HFF-Myc (cell line): ENCODE measurements around the gene HES7.

ENCODE experiments used
- DNase-seq: peaks from one replicate; pipeline ENCODE4 v3.0.0-alpha.2; 2011; ENCODE audit warnings: low read depth; ENCODE audit errors: extremely low read depth
- H3K4me3 ChIP-seq: replicated peaks from 2 replicates; pipeline ENCODE4 v1.5.1; 2011; ENCODE audit warnings: low read depth, mild to moderate bottlenecking, control low read depth, low read length
- TF ChIP-seq, protein P1 (sequence below): IDR thresholded peaks from 2 replicates; pipeline ENCODE4 v1.5.1; 2012; ENCODE audit warnings: mild to moderate bottlenecking, low read depth, low read length, control low read depth; ENCODE audit errors: missing control alignments

HES7 gene

DNA sequence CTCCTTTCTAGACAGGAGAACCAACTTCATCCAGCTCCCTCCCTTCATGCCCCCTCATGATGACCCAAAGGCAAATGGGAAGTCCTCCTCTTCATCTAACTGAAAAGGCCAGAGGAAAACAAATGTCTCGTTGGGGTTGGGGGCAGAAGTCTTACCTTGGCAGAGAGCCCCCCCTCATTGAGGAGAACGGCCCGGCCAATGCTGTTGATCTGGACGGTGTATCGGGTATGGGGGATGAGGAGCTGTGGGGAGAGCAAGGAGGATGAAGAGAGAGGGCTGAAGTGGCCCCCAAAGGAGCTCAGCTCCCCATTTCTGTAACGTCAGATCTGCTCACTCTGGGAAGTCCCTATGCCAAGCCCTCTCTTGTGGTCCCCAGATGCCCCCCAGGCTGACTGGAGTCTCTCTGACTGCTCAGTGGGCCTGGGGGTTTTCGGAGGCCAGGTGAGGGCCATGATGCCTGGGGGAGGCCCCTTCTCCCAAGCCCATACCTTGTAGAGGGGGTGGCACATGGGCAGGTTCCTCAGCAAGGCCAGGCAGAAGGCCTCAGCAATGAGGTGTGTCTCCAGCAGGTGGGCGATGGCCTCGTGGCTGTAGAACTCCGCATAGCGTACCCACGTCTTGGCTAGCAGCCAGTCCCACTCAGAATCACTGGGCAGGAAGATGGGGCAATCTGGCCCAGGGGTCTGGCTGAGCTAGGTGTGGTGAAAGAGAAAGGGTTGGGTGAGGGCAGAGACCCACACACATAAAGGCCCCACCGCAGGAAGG lies 47.2 kb downstream of the HES7 start:
- TF ChIP-seq, protein P1, sequence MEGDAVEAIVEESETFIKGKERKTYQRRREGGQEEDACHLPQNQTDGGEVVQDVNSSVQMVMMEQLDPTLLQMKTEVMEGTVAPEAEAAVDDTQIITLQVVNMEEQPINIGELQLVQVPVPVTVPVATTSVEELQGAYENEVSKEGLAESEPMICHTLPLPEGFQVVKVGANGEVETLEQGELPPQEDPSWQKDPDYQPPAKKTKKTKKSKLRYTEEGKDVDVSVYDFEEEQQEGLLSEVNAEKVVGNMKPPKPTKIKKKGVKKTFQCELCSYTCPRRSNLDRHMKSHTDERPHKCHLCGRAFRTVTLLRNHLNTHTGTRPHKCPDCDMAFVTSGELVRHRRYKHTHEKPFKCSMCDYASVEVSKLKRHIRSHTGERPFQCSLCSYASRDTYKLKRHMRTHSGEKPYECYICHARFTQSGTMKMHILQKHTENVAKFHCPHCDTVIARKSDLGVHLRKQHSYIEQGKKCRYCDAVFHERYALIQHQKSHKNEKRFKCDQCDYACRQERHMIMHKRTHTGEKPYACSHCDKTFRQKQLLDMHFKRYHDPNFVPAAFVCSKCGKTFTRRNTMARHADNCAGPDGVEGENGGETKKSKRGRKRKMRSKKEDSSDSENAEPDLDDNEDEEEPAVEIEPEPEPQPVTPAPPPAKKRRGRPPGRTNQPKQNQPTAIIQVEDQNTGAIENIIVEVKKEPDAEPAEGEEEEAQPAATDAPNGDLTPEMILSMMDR: no peak
- DNase-seq: no peak
- no peak overlapping the region for H3K4me3 ChIP-seq

DNA sequence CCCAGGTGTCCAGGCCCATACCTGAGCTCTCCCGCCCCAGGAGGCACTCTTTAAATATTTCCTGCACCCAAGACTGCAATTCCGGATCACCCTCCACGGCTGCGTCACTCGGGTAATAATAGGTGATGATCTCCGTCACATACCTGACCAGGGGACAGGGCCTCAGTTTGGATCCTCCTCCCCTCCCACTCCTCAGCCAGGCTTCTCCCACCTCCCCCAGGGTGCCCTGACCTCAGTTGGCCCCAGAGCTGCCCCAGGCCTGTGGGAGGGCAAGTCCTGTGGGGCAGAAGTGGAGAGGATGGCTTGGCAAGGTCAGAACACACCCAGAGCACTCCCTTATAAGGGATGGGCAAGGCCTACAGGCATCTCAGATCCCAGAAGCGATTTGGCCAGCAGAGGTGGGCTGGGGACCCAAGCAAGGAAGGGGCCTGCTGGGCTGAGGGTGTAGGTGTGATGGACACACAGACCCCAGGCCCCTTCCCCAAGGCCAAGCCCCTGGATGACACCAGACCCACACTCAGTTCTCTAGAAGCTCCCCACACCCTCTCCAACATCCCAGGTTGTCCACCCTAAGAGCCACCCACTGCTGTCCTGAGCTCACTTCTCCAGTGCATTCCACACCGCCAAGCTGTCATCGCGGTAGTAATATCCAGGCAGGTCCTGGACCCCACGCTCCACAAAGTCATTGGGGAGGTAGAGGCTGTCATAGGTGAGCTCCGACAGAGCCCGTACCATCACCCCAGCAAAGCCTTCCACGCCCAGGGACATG lies 48.1 kb downstream of the HES7 start:
- no peak overlapping the region for H3K4me3 ChIP-seq
- DNase-seq: no peak
- TF ChIP-seq, protein P1: no peak

DNA sequence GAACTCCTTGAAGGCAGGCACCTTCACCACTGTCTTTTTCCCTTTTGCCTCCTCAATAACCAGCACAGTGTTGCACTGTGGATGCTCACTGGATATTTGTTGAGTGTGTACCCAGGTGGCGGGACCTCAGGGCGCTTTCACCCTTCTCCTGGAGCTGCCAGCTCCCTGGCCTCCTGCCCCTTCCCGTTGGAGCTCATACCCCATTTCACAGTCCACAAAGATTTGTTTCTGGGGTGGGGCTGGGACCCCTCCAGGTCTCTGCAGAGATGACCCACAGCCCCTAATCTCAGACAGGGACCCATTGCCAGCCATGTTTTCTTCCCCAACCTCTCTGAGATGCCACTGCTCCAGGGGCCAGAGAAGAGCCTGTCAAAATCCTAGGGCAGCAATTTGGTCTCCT lies 48.8 kb downstream of the HES7 start:
- H3K4me3 ChIP-seq: no peak overlapping the region
- TF ChIP-seq, protein P1: no peak
- no peak for DNase-seq

DNA sequence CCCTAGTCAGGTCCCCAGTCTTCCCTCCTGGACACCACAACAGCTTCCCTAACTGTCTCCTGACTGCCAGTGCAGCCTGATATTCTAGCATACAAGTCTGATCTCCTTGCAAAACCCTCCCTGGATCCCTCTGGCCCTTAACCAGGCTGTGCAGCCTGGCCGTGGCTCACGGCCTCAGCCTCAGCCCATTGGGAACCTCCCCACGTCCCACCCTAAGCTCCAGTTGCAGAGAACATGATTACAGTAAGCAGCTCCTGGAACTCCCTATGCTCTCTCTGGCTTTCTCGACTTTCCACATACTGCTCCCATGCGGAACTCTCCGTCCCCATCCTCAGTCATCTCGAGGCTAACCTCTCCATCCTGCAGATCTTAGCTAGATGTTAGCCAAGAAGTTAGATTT lies 49.4 kb downstream of the HES7 start:
- TF ChIP-seq, protein P1: no peak
- DNase-seq: no peak

DNA sequence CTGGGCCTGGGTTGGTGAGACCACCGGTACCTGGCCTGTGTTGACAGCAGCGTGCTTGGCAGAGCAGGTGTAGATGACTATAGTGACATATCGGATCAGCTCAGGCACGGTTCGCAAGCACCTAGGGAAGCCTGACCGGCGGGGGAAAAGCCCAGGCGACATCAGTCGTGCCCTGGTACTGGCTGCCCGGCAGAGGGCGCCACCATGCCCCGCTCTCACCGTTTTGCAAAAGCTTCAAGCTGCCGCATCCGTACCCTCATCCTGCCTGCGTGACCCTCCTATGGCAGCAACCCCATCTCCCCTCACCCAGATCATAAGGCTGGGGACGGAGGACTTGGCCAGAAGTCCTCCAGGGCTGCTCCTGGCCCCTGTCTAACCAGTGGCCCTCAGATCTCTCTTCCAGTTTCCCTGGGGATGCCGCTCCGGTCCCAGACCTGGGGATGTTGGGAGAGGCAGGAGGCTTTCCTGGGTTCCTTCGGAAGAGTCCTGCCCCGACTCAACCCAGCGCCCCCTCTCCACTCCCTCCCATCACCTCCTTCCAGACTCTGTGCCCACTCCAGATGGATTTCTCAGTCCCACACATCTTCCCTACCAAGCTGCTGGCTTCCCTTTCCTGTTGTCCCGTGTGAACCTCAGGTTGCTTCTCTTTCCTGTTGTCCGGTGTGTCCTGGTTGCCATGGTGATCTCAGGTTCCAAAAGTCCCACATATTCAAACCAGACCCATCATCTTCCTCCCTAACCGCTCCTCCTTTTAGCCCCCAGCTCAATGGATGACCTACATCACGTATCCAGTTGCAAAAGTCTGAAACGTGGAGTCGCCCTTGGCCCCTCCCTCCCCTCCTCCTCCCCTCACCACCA lies 50.0 kb downstream of the HES7 start:
- H3K4me3 ChIP-seq: no peak overlapping the region
- DNase-seq: no peak
- TF ChIP-seq, protein P1: peak; percentile 96

More for the DNA sequence above, 49.4 kb downstream of the HES7 start:
- no peak overlapping the region for H3K4me3 ChIP-seq

DNA sequence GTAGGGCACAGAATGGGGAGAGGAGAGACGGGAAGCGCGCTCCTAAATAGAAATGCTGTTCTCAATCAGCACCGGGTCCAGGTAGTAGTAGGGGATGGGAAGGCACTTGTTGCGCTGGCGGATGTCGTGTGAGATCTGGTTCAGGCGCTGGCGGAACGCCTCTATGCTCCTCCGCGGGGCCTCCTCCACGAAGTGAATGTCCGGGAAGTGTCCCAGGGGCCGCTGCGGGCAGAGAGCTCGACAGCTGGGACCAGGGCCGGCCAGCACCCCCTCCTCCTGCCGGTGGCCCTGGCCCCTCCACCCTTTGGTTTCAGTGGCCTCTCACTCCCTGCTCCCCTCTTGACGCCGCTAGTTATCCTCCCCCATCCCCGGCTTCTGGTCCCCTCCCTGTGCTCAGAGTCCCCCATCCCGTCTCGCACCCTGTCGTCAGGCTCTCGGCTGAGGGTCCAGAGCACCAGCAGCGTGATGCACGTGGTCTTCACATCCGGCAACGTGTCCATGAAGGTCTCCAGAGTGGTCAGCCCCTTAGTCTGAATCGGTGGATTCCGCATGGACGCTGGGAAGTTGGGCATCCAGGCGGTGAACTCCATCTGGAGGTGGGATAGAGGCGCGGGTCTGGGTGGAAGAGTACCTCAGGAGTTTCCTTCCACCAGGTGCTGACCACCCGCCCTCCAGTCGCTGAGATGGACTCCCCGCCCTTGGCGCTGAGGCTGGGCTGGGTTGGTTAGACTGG lies 51.0 kb downstream of the HES7 start:
- no peak overlapping the region for H3K4me3 ChIP-seq
- TF ChIP-seq, protein P1: no peak
- DNase-seq: no peak
